ENCODE measurements around the gene BDH1.

DNA sequence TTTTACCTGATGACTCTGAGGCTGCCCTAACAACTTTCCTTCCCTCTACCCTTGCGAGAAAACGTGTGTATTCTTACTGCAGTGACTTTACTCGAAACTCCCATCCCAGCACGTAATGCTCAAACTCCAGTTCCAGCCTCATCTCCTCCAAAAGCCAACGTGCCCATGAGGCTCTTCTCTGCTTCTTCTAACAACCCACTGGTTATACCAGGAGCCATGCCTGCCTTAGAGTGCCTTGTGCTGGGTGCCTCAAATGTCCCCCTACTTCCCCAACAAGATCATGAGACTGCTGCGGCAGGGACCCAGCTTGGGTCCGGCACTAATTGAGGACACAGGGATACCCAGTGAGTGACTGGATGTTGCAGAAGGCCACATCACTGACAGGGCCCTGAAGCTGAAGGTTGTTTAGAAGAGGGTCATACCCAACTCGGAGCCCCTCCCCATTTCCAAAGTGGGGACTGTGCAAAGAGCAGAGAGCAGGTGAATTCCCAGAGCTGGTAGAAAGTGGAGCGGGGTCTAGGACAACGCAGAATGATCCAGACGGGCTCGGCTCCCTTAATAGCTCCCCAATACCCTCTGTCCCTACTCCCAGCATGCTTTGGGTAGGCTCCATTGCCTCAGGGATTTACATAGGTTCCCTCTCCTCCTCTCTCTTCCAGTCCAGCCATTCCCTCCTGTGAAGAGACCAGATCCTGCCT, 71.4 kb downstream of the BDH1 start:
- no peak for TF ChIP-seq SMC3 (conservative IDR thresholded peaks at IDR 0.05; ENCODE audit: poor library complexity)
- TF ChIP-seq, protein P1, sequence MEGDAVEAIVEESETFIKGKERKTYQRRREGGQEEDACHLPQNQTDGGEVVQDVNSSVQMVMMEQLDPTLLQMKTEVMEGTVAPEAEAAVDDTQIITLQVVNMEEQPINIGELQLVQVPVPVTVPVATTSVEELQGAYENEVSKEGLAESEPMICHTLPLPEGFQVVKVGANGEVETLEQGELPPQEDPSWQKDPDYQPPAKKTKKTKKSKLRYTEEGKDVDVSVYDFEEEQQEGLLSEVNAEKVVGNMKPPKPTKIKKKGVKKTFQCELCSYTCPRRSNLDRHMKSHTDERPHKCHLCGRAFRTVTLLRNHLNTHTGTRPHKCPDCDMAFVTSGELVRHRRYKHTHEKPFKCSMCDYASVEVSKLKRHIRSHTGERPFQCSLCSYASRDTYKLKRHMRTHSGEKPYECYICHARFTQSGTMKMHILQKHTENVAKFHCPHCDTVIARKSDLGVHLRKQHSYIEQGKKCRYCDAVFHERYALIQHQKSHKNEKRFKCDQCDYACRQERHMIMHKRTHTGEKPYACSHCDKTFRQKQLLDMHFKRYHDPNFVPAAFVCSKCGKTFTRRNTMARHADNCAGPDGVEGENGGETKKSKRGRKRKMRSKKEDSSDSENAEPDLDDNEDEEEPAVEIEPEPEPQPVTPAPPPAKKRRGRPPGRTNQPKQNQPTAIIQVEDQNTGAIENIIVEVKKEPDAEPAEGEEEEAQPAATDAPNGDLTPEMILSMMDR (IDR thresholded peaks at IDR 0.05; ENCODE audit: poor library complexity, severe bottlenecking), result no peak
- TF ChIP-seq POLR2AphosphoS5 (IDR thresholded peaks at IDR 0.05), result no peak
- TF ChIP-seq MXI1 (conservative IDR thresholded peaks at IDR 0.05; ENCODE audit: poor library complexity, severe bottlenecking), result no peak
- TF ChIP-seq EZH2 (IDR thresholded peaks at IDR 0.05; ENCODE audit: borderline replicate concordance, insufficient read depth, low read length, poor library complexity, severe bottlenecking), result no peak
- no peak for TF ChIP-seq EP300 (conservative IDR thresholded peaks at IDR 0.05; ENCODE audit: poor library complexity, severe bottlenecking)
- no peak for TF ChIP-seq RAD21 (conservative IDR thresholded peaks at IDR 0.05)
- TF ChIP-seq, protein P2, sequence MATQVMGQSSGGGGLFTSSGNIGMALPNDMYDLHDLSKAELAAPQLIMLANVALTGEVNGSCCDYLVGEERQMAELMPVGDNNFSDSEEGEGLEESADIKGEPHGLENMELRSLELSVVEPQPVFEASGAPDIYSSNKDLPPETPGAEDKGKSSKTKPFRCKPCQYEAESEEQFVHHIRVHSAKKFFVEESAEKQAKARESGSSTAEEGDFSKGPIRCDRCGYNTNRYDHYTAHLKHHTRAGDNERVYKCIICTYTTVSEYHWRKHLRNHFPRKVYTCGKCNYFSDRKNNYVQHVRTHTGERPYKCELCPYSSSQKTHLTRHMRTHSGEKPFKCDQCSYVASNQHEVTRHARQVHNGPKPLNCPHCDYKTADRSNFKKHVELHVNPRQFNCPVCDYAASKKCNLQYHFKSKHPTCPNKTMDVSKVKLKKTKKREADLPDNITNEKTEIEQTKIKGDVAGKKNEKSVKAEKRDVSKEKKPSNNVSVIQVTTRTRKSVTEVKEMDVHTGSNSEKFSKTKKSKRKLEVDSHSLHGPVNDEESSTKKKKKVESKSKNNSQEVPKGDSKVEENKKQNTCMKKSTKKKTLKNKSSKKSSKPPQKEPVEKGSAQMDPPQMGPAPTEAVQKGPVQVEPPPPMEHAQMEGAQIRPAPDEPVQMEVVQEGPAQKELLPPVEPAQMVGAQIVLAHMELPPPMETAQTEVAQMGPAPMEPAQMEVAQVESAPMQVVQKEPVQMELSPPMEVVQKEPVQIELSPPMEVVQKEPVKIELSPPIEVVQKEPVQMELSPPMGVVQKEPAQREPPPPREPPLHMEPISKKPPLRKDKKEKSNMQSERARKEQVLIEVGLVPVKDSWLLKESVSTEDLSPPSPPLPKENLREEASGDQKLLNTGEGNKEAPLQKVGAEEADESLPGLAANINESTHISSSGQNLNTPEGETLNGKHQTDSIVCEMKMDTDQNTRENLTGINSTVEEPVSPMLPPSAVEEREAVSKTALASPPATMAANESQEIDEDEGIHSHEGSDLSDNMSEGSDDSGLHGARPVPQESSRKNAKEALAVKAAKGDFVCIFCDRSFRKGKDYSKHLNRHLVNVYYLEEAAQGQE (IDR thresholded peaks at IDR 0.05; ENCODE audit: borderline replicate concordance), result no peak
